ENCODE data around the gene NEUROG1.

DNA sequence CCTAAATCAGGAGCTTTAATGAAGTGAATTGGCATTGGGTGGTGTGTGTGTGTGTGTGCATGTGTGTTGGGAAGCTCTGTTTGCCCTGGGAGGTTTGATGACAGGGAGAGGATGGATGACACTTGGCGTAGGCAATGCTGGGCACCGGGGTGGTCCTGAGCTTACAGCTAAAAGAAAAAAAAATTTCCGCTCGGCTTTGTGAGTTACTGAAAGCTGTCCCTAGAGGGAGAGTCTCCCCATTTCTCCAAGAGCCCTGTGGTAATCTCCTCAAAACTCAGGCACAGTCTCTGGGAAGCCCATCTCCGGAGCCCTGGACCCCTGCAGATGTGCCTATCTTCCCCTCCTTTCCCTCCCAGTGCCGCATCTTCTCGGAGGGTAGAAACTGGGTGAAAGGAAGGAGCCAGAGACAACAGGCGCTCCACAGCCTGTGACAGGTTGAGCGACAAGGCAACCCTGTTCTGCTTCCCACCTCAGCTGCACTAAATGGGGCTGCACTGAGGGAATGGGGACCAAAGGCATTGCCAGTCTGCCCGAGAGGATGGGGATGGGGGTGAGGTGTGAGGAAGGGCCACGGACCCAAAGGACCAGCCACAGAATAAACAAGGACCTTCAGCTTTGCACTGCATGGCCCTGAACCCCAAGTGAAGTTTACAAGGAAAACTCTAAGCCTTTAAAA is 47.8 kb downstream of the NEUROG1 start:
- TF ChIP-seq, protein P1, sequence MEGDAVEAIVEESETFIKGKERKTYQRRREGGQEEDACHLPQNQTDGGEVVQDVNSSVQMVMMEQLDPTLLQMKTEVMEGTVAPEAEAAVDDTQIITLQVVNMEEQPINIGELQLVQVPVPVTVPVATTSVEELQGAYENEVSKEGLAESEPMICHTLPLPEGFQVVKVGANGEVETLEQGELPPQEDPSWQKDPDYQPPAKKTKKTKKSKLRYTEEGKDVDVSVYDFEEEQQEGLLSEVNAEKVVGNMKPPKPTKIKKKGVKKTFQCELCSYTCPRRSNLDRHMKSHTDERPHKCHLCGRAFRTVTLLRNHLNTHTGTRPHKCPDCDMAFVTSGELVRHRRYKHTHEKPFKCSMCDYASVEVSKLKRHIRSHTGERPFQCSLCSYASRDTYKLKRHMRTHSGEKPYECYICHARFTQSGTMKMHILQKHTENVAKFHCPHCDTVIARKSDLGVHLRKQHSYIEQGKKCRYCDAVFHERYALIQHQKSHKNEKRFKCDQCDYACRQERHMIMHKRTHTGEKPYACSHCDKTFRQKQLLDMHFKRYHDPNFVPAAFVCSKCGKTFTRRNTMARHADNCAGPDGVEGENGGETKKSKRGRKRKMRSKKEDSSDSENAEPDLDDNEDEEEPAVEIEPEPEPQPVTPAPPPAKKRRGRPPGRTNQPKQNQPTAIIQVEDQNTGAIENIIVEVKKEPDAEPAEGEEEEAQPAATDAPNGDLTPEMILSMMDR (IDR thresholded peaks at IDR 0.05 in 4 of 5, conservative IDR thresholded peaks at IDR 0.05 in 1 of 5): no peak
- TF ChIP-seq POLR2A (IDR thresholded peaks at IDR 0.05): no peak

Measured in gastrocnemius medialis (tissue), 4 donors.